Bronchial epithelial cell (primary cell): ENCODE measurements around the gene AOC2. TPM values are rescaled to one million over a fixed set of nuclear protein-coding genes. Genes with fewer than 3 reads are reported as not detected.
"Not testable (repeated sequence)": the region's sequence is repeated elsewhere in the genome, so short reads cannot be mapped to it uniquely, and the experiment has no call there.

ENCODE experiments used
- DNase-seq: peaks from one replicate; pipeline ENCODE4 v3.0.0-alpha.2; 2010; ENCODE audit warnings: low read depth
- FAIRE-seq: peaks from 2 replicates; lab custom pipeline; 2011; peaks lifted over from hg19 to GRCh38; lab: Jason Lieb, UNC
- H3K27me3 ChIP-seq: 2 replicates; pipeline ENCODE4 v1.5.1; 2011; ENCODE audit warnings: low read length; ENCODE audit not compliant: control insufficient read depth, insufficient read depth
- H3K36me3 ChIP-seq: 2 replicates; pipeline ENCODE4 v1.5.1; 2011; ENCODE audit warnings: low read length; ENCODE audit not compliant: control insufficient read depth, insufficient read depth
- H3K4me3 ChIP-seq: 2 replicates; pipeline ENCODE4 v1.5.1; 2011; ENCODE audit warnings: mild to moderate bottlenecking, low read depth, low read length, control low read depth
- total RNA-seq: library from RNA; depleted of rRNA; stranded (reverse); fragments of >200 nt; gene quantifications from 2 replicates; pipeline ENCODE4 v1.2.1, GENCODE V29; 2014
- TF ChIP-seq, protein P1 (sequence below): IDR thresholded peaks from 2 replicates; pipeline ENCODE4 v1.5.1; 2011; ENCODE audit warnings: mild to moderate bottlenecking, moderate library complexity, low read length, control low read depth, inconsistent platforms; ENCODE audit not compliant: insufficient read depth, severe bottlenecking

The AOC2 gene
- total RNA-seq, 1 donor from 2014 or later: 0.79 TPM

- FAIRE-seq (no peak), DNase-seq (no peak)
- H3K4me3 ChIP-seq: no peak overlapping the region
- H3K36me3 ChIP-seq: no peaks in the 10 kb centered on the region
- TF ChIP-seq, protein P1, sequence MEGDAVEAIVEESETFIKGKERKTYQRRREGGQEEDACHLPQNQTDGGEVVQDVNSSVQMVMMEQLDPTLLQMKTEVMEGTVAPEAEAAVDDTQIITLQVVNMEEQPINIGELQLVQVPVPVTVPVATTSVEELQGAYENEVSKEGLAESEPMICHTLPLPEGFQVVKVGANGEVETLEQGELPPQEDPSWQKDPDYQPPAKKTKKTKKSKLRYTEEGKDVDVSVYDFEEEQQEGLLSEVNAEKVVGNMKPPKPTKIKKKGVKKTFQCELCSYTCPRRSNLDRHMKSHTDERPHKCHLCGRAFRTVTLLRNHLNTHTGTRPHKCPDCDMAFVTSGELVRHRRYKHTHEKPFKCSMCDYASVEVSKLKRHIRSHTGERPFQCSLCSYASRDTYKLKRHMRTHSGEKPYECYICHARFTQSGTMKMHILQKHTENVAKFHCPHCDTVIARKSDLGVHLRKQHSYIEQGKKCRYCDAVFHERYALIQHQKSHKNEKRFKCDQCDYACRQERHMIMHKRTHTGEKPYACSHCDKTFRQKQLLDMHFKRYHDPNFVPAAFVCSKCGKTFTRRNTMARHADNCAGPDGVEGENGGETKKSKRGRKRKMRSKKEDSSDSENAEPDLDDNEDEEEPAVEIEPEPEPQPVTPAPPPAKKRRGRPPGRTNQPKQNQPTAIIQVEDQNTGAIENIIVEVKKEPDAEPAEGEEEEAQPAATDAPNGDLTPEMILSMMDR: no peak
- H3K27me3 ChIP-seq: no peaks in the 10 kb centered on the region
These were observed 22.5 kb downstream of the AOC2 start for GRCh38 chr17:42866631-42867575.

DNA sequence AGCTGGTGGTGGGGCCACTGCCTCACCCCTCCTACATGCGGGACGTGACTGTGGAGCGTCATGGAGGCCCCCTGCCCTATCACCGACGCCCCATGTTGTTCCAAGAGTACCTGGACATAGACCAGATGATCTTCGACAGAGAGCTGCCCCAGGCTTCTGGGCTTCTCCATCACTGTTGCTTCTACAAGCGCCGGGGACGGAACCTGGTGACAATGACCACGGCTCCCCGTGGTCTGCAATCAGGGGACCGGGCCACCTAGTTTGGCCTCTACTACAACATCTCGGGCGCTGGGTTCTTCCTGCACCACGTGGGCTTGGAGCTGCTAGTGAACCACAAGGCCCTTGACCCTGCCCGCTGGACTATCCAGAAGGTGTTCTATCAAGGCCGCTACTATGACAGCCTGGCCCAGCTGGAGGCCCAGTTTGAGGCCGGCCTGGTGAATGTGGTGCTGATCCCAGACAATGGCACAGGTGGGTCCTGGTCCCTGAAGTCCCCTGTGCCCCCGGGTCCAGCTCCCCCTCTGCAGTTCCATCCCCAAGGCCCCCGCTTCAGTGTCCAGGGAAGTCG lies 23.4 kb downstream of the AOC2 start:
- DNase-seq, H3K36me3 ChIP-seq, H3K27me3 ChIP-seq, H3K4me3 ChIP-seq: not testable (repeated sequence)
- FAIRE-seq: peak; percentile 52

DNA sequence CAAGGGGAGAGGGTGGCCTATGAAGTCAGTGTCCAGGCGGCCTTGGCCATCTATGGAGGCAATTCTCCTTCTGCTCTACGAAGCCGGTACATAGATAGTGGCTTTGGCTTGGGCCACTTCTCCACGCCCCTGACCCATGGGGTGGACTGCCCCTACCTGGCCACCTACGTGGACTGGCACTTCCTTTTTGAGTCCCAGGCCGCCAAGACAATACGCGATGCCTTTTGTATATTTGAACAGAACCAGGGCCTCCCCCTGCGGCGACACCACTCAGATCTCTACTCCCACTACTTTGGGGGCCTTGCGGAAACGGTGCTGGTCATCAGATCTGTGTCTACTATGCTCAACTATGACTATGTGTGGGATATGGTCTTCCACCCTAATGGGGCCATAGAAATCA lies 24.0 kb downstream of the AOC2 start:
- FAIRE-seq: no peak
- DNase-seq: no peak
- Histone ChIP-seq H3K4me3 (no peak overlapping the region), H3K36me3 (no peaks in the 10 kb centered on the region), H3K27me3 (no peaks in the 10 kb centered on the region)
- TF ChIP-seq, protein P1: no peak

DNA sequence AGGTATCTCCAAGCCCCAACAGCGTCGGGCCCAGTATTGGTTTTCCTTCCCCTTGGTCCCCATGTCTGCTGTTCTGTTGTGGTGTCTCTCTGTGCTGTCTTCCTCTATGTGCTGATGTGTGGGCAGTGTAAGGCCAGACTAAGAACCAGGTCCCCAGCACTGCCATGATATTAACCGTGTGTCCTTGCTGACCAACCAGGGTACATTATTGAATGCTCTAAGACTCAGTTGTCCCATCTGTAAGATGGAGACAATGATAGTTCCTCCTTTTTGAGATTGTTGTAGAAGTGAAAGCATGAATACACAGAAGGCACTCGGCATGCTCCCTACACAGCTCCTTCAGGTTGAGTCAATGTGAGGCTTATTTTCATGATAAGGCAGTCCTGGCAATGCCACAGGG lies 27.3 kb downstream of the AOC2 start:
- FAIRE-seq (no peak), DNase-seq (no peak)
- Histone ChIP-seq H3K27me3 (no peaks in the 10 kb centered on the region), H3K4me3 (no peak overlapping the region), H3K36me3 (no peaks in the 10 kb centered on the region)
- TF ChIP-seq, protein P1: no peak

- DNase-seq (no peak), FAIRE-seq (no peak)
- H3K36me3 ChIP-seq: no peaks in the 10 kb centered on the region
- no peak overlapping the region for H3K4me3 ChIP-seq
- H3K27me3 ChIP-seq: no peaks in the 10 kb centered on the region
- TF ChIP-seq, protein P1: no peak
These were observed 28.0 kb downstream of the AOC2 start for GRCh38 chr17:42872251-42872965.

GRCh38 chr17:42873315-42873714 lies 28.9 kb downstream of the AOC2 start:
- TF ChIP-seq, protein P1: no peak
- FAIRE-seq: no peak
- H3K4me3 ChIP-seq: no peak overlapping the region
- no peak for DNase-seq
- no peaks in the 10 kb centered on the region for H3K27me3 ChIP-seq
- H3K36me3 ChIP-seq: no peaks in the 10 kb centered on the region

DNA sequence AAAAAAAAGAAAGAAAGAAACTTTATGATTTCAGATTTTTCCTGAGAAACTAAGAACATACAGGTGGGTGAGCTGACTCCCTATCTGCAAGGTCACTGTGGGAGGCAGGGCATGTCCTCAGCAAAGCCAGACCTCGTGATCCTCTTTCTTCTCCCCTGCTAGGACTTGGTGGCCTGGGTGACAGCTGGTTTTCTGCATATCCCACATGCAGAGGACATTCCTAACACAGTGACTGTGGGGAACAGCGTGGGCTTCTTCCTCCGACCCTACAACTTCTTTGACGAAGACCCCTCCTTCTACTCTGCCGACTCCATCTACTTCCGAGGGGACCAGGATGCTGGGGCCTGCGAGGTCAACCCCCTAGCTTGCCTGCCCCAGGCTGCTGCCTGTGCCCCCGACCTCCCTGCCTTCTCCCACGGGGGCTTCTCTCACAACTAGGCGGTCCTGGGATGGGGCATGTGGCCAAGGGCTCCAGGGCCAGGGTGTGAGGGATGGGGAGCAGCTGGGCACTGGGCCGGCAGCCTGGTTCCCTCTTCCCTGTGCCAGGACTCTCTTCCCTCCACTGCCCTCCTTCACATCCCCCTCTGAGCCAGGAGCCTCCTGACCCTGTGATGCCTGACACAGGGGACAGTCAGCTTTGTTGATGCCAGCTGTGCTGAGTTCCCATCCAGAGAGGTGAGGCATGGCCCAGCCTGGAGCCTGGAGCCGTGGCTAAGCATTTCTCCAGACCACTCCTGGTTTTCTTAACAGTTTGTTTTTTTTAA lies 29.7 kb downstream of the AOC2 start:
- not testable (repeated sequence) for H3K36me3 ChIP-seq, DNase-seq, H3K27me3 ChIP-seq, H3K4me3 ChIP-seq
- peak; percentile 55 for FAIRE-seq
